Measurements from ENCODE around the gene HMG20A.

HMG20A gene

GRCh38 chr15:77502379-77503095 is 81.8 kb downstream of the HMG20A start:
- no peaks in the 10 kb centered on the region for H3K4me1 Mint-ChIP-seq (ENCODE audit: low read depth)
- H3K27ac Mint-ChIP-seq, result no peak overlapping the region
- no peaks in the 10 kb centered on the region for H3K36me3 Mint-ChIP-seq (ENCODE audit: low read depth)
- H3K9me3 Mint-ChIP-seq, result no peaks in the 10 kb centered on the region
- no peak for DNase-seq
- H3K4me3 Mint-ChIP-seq, result no peak overlapping the region
- H3K27me3 Mint-ChIP-seq, result no peaks in the 10 kb centered on the region

- no peak overlapping the region for H3K27ac Mint-ChIP-seq
- H3K4me3 Mint-ChIP-seq, result no peak overlapping the region
- H3K4me1 Mint-ChIP-seq (ENCODE audit: low read depth), result no peaks in the 10 kb centered on the region
Measured at GRCh38 chr15:77503240-77503639, 82.6 kb downstream of the HMG20A start.

GRCh38 chr15:77503764-77504163 is 83.1 kb downstream of the HMG20A start:
- Mint-ChIP-seq H3K27ac (no peak overlapping the region), H3K4me3 (no peak overlapping the region), H3K4me1 (ENCODE audit: low read depth) (peaks cover 3% of the 10 kb centered on the region), H3K36me3 (ENCODE audit: low read depth) (no peaks in the 10 kb centered on the region), H3K9me3 (no peaks in the 10 kb centered on the region), H3K27me3 (no peaks in the 10 kb centered on the region)
- DNase-seq, result no peak

More at GRCh38 chr15:77503240-77503639, 82.6 kb downstream of the HMG20A start:
- DNase-seq, result no peak
- H3K36me3 Mint-ChIP-seq (ENCODE audit: low read depth), result no peaks in the 10 kb centered on the region
- H3K9me3 Mint-ChIP-seq, result no peaks in the 10 kb centered on the region
- H3K27me3 Mint-ChIP-seq, result no peaks in the 10 kb centered on the region

- Mint-ChIP-seq H3K4me1 (ENCODE audit: low read depth) (peaks cover 6% of the 10 kb centered on the region), H3K27me3 (no peaks in the 10 kb centered on the region), H3K4me3 (no peak overlapping the region), H3K27ac (no peak overlapping the region), H3K9me3 (no peaks in the 10 kb centered on the region), H3K36me3 (ENCODE audit: low read depth) (no peaks in the 10 kb centered on the region)
- no peak for DNase-seq
Measured at GRCh38 chr15:77504306-77504705, 83.6 kb downstream of the HMG20A start.

GRCh38 chr15:77504871-77505270 is 84.2 kb downstream of the HMG20A start:
- Mint-ChIP-seq H3K27ac (no peak overlapping the region), H3K9me3 (no peaks in the 10 kb centered on the region), H3K36me3 (ENCODE audit: low read depth) (no peaks in the 10 kb centered on the region), H3K4me1 (ENCODE audit: low read depth) (peaks cover 6% of the 10 kb centered on the region), H3K4me3 (no peak overlapping the region), H3K27me3 (no peaks in the 10 kb centered on the region)
- DNase-seq, result no peak

- Mint-ChIP-seq H3K36me3 (ENCODE audit: low read depth) (no peaks in the 10 kb centered on the region), H3K27me3 (no peaks in the 10 kb centered on the region), H3K9me3 (no peaks in the 10 kb centered on the region), H3K4me3 (no peak overlapping the region), H3K4me1 (ENCODE audit: low read depth) (peaks cover 6% of the 10 kb centered on the region), H3K27ac (no peak overlapping the region)
- DNase-seq, result no peak
Measured at GRCh38 chr15:77505556-77505955, 84.9 kb downstream of the HMG20A start.

GRCh38 chr15:77506311-77507142 is 85.8 kb downstream of the HMG20A start:
- H3K36me3 Mint-ChIP-seq (ENCODE audit: low read depth), result no peaks in the 10 kb centered on the region
- H3K4me1 Mint-ChIP-seq (ENCODE audit: low read depth), result peaks cover 6% of the 10 kb centered on the region
- no peak overlapping the region for H3K27ac Mint-ChIP-seq
- no peaks in the 10 kb centered on the region for H3K27me3 Mint-ChIP-seq
- H3K4me3 Mint-ChIP-seq, result no peak overlapping the region
- no peak for DNase-seq
- H3K9me3 Mint-ChIP-seq, result no peaks in the 10 kb centered on the region

- no peak for DNase-seq
- Mint-ChIP-seq H3K27ac (no peak overlapping the region), H3K4me3 (no peak overlapping the region), H3K4me1 (ENCODE audit: low read depth) (peaks cover 6% of the 10 kb centered on the region), H3K9me3 (no peaks in the 10 kb centered on the region), H3K27me3 (no peaks in the 10 kb centered on the region), H3K36me3 (ENCODE audit: low read depth) (no peaks in the 10 kb centered on the region)
Measured at GRCh38 chr15:77507143-77507897, 86.6 kb downstream of the HMG20A start.

- Mint-ChIP-seq H3K4me3 (no peak overlapping the region), H3K36me3 (ENCODE audit: low read depth) (no peaks in the 10 kb centered on the region), H3K9me3 (no peaks in the 10 kb centered on the region), H3K27me3 (no peaks in the 10 kb centered on the region), H3K4me1 (ENCODE audit: low read depth) (peaks cover 6% of the 10 kb centered on the region), H3K27ac (no peak overlapping the region)
- no peak for DNase-seq
Measured at GRCh38 chr15:77507911-77508310, 87.2 kb downstream of the HMG20A start.

- no peak for DNase-seq
- Mint-ChIP-seq H3K27me3 (no peaks in the 10 kb centered on the region), H3K9me3 (no peaks in the 10 kb centered on the region), H3K4me1 (ENCODE audit: low read depth) (peaks cover 6% of the 10 kb centered on the region), H3K27ac (no peak overlapping the region), H3K36me3 (ENCODE audit: low read depth) (no peaks in the 10 kb centered on the region), H3K4me3 (no peak overlapping the region)
Measured at GRCh38 chr15:77508541-77509243, 88.0 kb downstream of the HMG20A start.

- Mint-ChIP-seq H3K4me1 (ENCODE audit: low read depth) (peaks cover 6% of the 10 kb centered on the region), H3K9me3 (no peaks in the 10 kb centered on the region), H3K36me3 (ENCODE audit: low read depth) (no peaks in the 10 kb centered on the region), H3K27me3 (no peaks in the 10 kb centered on the region), H3K27ac (no peak overlapping the region), H3K4me3 (no peak overlapping the region)
- no peak for DNase-seq
Measured at GRCh38 chr15:77510066-77511057, 89.7 kb downstream of the HMG20A start.

GRCh38 chr15:77511869-77512268 is 91.2 kb downstream of the HMG20A start:
- H3K36me3 Mint-ChIP-seq (ENCODE audit: low read depth), result no peaks in the 10 kb centered on the region
- H3K9me3 Mint-ChIP-seq, result no peaks in the 10 kb centered on the region
- no peak for DNase-seq
- H3K27me3 Mint-ChIP-seq, result no peaks in the 10 kb centered on the region
- H3K4me1 Mint-ChIP-seq (ENCODE audit: low read depth), result peaks cover 6% of the 10 kb centered on the region
- no peak overlapping the region for H3K27ac Mint-ChIP-seq
- no peak overlapping the region for H3K4me3 Mint-ChIP-seq

GRCh38 chr15:77513226-77513625 is 92.5 kb downstream of the HMG20A start:
- Mint-ChIP-seq H3K27ac (no peak overlapping the region), H3K9me3 (no peaks in the 10 kb centered on the region), H3K36me3 (ENCODE audit: low read depth) (no peaks in the 10 kb centered on the region), H3K4me3 (no peak overlapping the region), H3K27me3 (no peaks in the 10 kb centered on the region), H3K4me1 (ENCODE audit: low read depth) (peaks cover 6% of the 10 kb centered on the region)
- DNase-seq, result no peak
